Lower leg skin (tissue), 3 donors: Measurements from ENCODE around the gene ZDHHC13.

Experiments used
- POLR2A ChIP-seq, 2 donors: fragments of 450-650 bp; IDR thresholded peaks; one replicate each; pipeline ENCODE4 v1.6.1; 2016 to 2017; ENCODE audit warnings: antibody characterized with exemption in 2 of 2, mild to moderate bottlenecking in 1 of 2, moderate library complexity in 1 of 2
- TF ChIP-seq, protein P1 (sequence below), 3 donors: fragments of 450-650 bp; IDR thresholded peaks; one replicate each; pipeline ENCODE4 v1.5.1; 2016; ENCODE audit warnings: antibody characterized with exemption in 3 of 3, mild to moderate bottlenecking in 3 of 3, moderate library complexity in 2 of 3

- TF ChIP-seq, protein P1, sequence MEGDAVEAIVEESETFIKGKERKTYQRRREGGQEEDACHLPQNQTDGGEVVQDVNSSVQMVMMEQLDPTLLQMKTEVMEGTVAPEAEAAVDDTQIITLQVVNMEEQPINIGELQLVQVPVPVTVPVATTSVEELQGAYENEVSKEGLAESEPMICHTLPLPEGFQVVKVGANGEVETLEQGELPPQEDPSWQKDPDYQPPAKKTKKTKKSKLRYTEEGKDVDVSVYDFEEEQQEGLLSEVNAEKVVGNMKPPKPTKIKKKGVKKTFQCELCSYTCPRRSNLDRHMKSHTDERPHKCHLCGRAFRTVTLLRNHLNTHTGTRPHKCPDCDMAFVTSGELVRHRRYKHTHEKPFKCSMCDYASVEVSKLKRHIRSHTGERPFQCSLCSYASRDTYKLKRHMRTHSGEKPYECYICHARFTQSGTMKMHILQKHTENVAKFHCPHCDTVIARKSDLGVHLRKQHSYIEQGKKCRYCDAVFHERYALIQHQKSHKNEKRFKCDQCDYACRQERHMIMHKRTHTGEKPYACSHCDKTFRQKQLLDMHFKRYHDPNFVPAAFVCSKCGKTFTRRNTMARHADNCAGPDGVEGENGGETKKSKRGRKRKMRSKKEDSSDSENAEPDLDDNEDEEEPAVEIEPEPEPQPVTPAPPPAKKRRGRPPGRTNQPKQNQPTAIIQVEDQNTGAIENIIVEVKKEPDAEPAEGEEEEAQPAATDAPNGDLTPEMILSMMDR (IDR thresholded peaks at IDR 0.05): no peak
- TF ChIP-seq POLR2A (IDR thresholded peaks at IDR 0.05): no peak
Measured at GRCh38 chr11:19208181-19208580, 91.2 kb downstream of the ZDHHC13 start.
